Measurements from ENCODE around the gene C6.

DNA sequence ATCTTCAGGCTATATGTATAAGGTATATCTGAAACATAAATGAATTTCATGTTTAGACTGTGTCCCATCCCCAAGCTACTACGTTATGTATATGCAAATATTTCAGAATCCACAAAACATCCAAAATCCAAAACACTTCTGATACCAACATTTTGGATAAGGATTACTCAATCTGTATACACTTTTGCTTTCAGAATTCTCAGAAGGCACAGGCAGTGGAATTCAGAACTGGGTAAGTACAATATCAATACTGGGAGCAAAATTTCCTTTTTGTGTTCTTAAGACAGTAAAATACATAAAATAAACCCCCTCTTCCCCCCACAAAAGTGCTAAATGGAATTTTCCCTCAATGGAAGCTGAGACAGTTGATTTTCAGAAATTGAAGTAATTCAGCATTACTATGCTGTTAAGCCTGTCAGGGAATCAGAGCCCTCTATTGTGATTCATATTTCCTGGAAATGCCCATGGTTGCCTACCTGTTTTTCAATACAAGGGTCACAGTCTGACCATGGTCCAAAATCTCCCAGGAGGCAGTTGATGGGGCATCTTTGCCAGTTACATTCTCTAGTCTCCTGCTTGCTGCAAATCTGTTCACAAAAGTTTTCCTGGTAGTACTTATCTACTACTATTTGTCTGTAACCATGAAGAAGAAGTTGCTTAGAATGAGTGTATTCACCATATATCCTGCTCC lies 12.1 kb downstream of the C6 start:
- TF ChIP-seq CTCF (IDR thresholded peaks at IDR 0.05) (no peak), POLR2A (IDR thresholded peaks at IDR 0.05) (no peak), POLR2AphosphoS5 (IDR thresholded peaks at IDR 0.05) (no peak)
